ENCODE measurements around the gene NIPAL1. TPM values are rescaled to one million over a fixed set of nuclear protein-coding genes. Genes with fewer than 3 reads are reported as not detected.

NIPAL1 gene
- total and polyA plus RNA-seq, 5 donors from 2014 or later: 0.15 to 0.74 (median 0.62) TPM; not detected in 1

DNA sequence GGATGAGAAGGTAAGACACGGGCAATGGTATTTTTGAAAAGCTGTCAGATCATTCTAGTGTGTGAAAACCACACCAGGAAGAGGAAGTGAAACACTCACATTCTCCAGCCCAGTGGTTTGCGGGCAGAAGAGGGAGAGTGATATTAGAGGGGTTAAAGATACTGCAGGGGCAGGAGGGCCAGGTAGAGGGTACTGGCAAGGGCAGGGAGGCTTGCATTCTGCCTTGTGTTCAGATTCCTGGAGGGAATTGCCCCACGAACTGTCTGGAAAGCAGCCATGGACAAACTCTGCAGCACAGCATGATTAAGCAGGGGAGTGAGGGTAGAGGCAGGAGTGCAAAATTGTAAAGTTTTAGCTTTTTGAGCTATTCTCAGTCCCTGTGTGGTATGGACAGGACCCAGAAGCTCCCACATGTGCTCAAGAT is 30.9 kb downstream of the NIPAL1 start:
- H3K27ac ChIP-seq (ENCODE audit: insufficient read depth, low read length, poor library complexity, severe bottlenecking): no peak overlapping the region
- H3K4me3 ChIP-seq (ENCODE audit: low read depth, low read length): no peak overlapping the region
- peak in 2 of 3 donors; percentile 31 to 68 for DNase-seq
- H3K9me3 ChIP-seq (ENCODE audit: control insufficient read depth in 2 of 2, low read length in 2 of 2): no peaks in the 10 kb centered on the region
- H3K27ac Mint-ChIP-seq: peak overlapping the region in 1 of 3 donors; percentile 34
- ATAC-seq (ENCODE audit: low read depth in 2 of 2): peak; percentile 82 to 84
- peak overlapping the region in 3 of 4 donors; percentile 2 to 79 (median 58) for H3K4me3 Mint-ChIP-seq
- peaks cover 0 to 2% (median 0%) of the 10 kb centered on the region in 7 donors for H3K9me3 Mint-ChIP-seq
- H3K36me3 Mint-ChIP-seq: no peaks in the 10 kb centered on the region
- peaks cover 55% of the 10 kb centered on the region for H3K27me3 Mint-ChIP-seq
- peaks cover 19% of the 10 kb centered on the region for H3K4me1 ChIP-seq (ENCODE audit: control insufficient read depth, insufficient read depth, low read length, poor library complexity, severe bottlenecking)
- peaks cover 20% of the 10 kb centered on the region for H3K27me3 ChIP-seq (ENCODE audit: control insufficient read depth, insufficient read depth, low read length)
- H3K36me3 ChIP-seq (ENCODE audit: control insufficient read depth, insufficient read depth, low read length): no peaks in the 10 kb centered on the region
- peaks cover 0 to 44% (median 27%) of the 10 kb centered on the region in 4 donors for H3K4me1 Mint-ChIP-seq

DNA sequence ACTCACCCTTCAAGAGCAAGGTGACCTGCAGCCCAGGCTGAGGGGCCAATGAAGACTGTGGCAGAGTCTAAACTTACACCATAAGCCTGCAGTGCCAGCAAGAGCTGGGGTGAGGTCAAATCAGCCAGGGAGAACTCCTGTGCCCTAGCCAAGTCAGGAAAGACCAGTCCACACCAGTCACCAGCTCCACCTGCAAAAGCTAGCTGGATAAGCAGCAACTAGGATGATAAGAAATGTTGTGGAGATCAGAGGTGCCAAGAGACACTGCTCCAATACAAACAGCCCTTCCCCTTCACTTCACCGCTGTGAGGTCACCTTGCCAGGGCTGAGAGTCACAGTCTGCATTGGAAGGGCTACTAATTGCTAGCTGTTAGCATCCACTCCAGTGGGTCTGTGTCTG is 31.3 kb downstream of the NIPAL1 start:
- no peaks in the 10 kb centered on the region for H3K9me3 ChIP-seq (ENCODE audit: control insufficient read depth in 2 of 2, low read length in 2 of 2)
- DNase-seq (no peak), ATAC-seq (ENCODE audit: low read depth in 2 of 2) (no peak)
- Mint-ChIP-seq H3K27ac (peak overlapping the region in 1 of 3 donors; percentile 34), H3K27me3 (peaks cover 51% of the 10 kb centered on the region), H3K4me3 (peak overlapping the region in 1 of 4 donors; percentile 79), H3K9me3 (peaks cover 0 to 2% (median 0%) of the 10 kb centered on the region in 7 donors), H3K36me3 (no peaks in the 10 kb centered on the region), H3K4me1 (peaks cover 0 to 39% (median 25%) of the 10 kb centered on the region in 4 donors)
- peaks cover 19% of the 10 kb centered on the region for H3K4me1 ChIP-seq (ENCODE audit: control insufficient read depth, insufficient read depth, low read length, poor library complexity, severe bottlenecking)
- no peak overlapping the region for H3K4me3 ChIP-seq (ENCODE audit: low read depth, low read length)
- H3K36me3 ChIP-seq (ENCODE audit: control insufficient read depth, insufficient read depth, low read length): no peaks in the 10 kb centered on the region
- no peak overlapping the region for H3K27ac ChIP-seq (ENCODE audit: insufficient read depth, low read length, poor library complexity, severe bottlenecking)
- peaks cover 20% of the 10 kb centered on the region for H3K27me3 ChIP-seq (ENCODE audit: control insufficient read depth, insufficient read depth, low read length)

DNA sequence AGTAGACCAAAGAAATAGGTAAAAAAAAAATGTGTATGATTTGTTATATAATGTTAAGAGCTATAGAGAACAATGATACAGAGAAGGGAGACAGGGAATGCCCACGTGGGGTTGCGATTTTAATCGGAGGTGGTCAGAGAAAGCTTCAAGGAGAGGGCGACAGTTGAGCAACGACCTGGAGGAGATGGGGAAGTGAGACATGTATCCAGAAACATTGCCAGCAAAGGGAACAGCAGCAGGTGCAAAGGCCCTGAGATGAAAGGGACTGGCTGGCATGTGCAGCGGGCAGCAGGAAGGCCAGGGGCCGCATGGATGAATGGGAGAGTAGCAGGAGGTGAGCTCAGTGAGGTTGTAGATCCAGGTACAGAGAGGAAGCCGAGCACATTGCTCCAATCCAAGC is 32.9 kb downstream of the NIPAL1 start:
- peaks cover 15% of the 10 kb centered on the region for H3K27me3 ChIP-seq (ENCODE audit: control insufficient read depth, insufficient read depth, low read length)
- Mint-ChIP-seq H3K36me3 (no peaks in the 10 kb centered on the region), H3K4me1 (peaks cover 0 to 32% (median 22%) of the 10 kb centered on the region in 4 donors), H3K27ac (no peak overlapping the region), H3K9me3 (peaks cover 0 to 2% (median 0%) of the 10 kb centered on the region in 7 donors), H3K27me3 (peaks cover 36% of the 10 kb centered on the region), H3K4me3 (no peak overlapping the region)
- no peaks in the 10 kb centered on the region for H3K36me3 ChIP-seq (ENCODE audit: control insufficient read depth, insufficient read depth, low read length)
- H3K4me3 ChIP-seq (ENCODE audit: low read depth, low read length): no peak overlapping the region
- ATAC-seq (ENCODE audit: low read depth in 2 of 2): no peak
- peaks cover 16% of the 10 kb centered on the region for H3K4me1 ChIP-seq (ENCODE audit: control insufficient read depth, insufficient read depth, low read length, poor library complexity, severe bottlenecking)
- H3K9me3 ChIP-seq (ENCODE audit: control insufficient read depth in 2 of 2, low read length in 2 of 2): no peaks in the 10 kb centered on the region
- H3K27ac ChIP-seq (ENCODE audit: insufficient read depth, low read length, poor library complexity, severe bottlenecking): no peak overlapping the region
- no peak for DNase-seq

DNA sequence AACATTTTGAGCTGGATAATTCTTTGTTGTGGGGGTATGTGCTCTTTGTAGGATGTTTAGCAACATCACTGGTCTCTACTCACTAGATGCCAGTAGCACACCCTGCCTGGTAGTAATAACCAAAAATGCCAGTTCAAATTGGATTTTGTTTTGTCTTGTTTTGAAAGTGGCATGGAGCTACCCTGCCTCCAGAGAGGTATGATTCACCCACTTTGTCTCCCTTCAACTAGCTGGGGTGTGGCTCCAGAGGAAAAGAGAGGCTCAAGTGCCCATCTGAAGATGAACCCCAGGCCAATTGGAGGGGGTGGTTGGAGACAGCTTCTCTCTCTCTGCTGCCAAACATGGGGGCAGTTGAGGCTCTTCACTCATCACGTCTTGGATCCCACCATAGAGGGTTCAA is 34.5 kb downstream of the NIPAL1 start:
- no peak overlapping the region for H3K27ac Mint-ChIP-seq
- H3K4me1 Mint-ChIP-seq: peaks cover 0 to 24% (median 14%) of the 10 kb centered on the region in 4 donors
- no peak for ATAC-seq (ENCODE audit: low read depth in 2 of 2)

DNA sequence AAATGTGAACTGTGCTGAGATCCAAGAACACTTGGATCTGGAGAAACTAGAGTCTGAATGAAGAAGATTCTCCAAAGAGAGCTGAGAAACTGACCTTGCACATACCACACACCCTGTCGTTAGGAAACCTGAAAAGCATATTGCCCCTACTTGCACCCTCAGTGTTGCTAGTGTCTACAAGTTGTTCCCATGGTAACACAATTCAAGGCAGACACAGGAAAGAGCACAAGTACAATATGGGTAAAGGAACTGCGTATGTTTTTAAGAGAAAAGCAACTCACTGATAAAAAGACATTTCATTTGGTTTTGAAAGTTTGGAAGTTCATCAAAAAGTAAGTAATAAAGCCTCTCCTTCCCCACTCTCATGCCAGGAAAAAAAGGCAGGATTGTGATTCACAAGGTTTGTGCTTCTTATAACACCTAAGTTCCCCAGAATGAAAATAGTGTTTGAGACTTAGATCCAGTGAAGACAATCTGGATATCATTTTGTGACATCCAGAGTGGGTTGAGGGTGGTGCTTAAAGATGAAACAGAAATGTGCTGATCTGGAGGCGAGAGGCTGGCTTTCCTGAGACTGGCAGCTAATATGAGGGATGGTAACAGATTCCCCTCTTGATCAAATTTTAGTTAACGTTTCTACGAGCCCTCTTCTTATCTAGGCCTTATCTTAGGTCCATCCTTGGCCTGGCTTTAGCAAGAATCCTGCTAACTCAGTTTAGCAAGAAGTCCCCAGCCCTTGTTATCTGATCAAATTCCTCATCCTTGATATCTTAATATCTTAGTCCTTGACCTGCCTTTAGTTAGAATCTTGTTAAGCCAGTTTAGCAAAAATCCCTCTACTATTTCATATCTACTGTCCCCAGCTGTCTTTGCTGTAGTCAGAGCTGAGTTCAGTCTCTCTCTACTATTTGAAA is 42.3 kb downstream of the NIPAL1 start:
- Mint-ChIP-seq H3K4me3 (no peak overlapping the region), H3K4me1 (peaks cover 0 to 4% (median 3%) of the 10 kb centered on the region in 4 donors), H3K36me3 (no peaks in the 10 kb centered on the region), H3K27me3 (no peaks in the 10 kb centered on the region), H3K9me3 (peaks cover 0 to 15% (median 5%) of the 10 kb centered on the region in 7 donors), H3K27ac (no peak overlapping the region)
- H3K9me3 ChIP-seq (ENCODE audit: control insufficient read depth in 2 of 2, low read length in 2 of 2): no peaks in the 10 kb centered on the region
- H3K4me1 ChIP-seq (ENCODE audit: control insufficient read depth, insufficient read depth, low read length, poor library complexity, severe bottlenecking): no peaks in the 10 kb centered on the region
- no peak overlapping the region for H3K27ac ChIP-seq (ENCODE audit: insufficient read depth, low read length, poor library complexity, severe bottlenecking)
- no peak for DNase-seq
- no peaks in the 10 kb centered on the region for H3K36me3 ChIP-seq (ENCODE audit: control insufficient read depth, insufficient read depth, low read length)
- no peak for ATAC-seq (ENCODE audit: low read depth in 2 of 2)
- H3K4me3 ChIP-seq (ENCODE audit: low read depth, low read length): no peak overlapping the region
- H3K27me3 ChIP-seq (ENCODE audit: control insufficient read depth, insufficient read depth, low read length): no peaks in the 10 kb centered on the region

More for the DNA sequence above, 34.5 kb downstream of the NIPAL1 start:
- H3K27ac ChIP-seq (ENCODE audit: insufficient read depth, low read length, poor library complexity, severe bottlenecking): no peak overlapping the region
- Mint-ChIP-seq H3K4me3 (no peak overlapping the region), H3K9me3 (peaks cover 0 to 2% (median 0%) of the 10 kb centered on the region in 7 donors), H3K27me3 (peaks cover 25% of the 10 kb centered on the region), H3K36me3 (no peaks in the 10 kb centered on the region)
- peaks cover 16% of the 10 kb centered on the region for H3K4me1 ChIP-seq (ENCODE audit: control insufficient read depth, insufficient read depth, low read length, poor library complexity, severe bottlenecking)
- H3K4me3 ChIP-seq (ENCODE audit: low read depth, low read length): no peak overlapping the region
- H3K36me3 ChIP-seq (ENCODE audit: control insufficient read depth, insufficient read depth, low read length): no peaks in the 10 kb centered on the region
- no peak for DNase-seq
- peaks cover 7% of the 10 kb centered on the region for H3K27me3 ChIP-seq (ENCODE audit: control insufficient read depth, insufficient read depth, low read length)
- no peaks in the 10 kb centered on the region for H3K9me3 ChIP-seq (ENCODE audit: control insufficient read depth in 2 of 2, low read length in 2 of 2)

DNA sequence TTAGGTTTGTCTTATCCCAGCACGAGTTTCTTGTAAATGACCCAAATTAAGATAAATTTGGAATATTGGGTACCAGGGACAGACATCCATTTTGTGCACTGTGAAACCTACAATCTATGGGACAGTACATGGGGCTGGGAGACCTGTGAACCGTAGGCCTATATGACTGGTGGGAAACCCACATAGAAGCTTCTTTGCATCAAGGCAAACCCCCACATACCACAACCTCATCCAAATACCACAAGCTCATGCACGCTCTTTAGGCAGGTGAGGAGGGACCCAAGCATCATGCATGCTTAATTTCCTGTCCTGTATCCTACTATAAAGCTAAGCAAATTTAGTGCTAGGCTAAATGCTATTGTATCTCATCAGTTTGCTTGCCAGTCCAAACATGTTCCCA is 47.8 kb downstream of the NIPAL1 start:
- H3K36me3 ChIP-seq (ENCODE audit: control insufficient read depth, insufficient read depth, low read length): peaks cover 34% of the 10 kb centered on the region
- no peak overlapping the region for H3K27ac Mint-ChIP-seq
- no peak for ATAC-seq (ENCODE audit: low read depth in 2 of 2)

DNA sequence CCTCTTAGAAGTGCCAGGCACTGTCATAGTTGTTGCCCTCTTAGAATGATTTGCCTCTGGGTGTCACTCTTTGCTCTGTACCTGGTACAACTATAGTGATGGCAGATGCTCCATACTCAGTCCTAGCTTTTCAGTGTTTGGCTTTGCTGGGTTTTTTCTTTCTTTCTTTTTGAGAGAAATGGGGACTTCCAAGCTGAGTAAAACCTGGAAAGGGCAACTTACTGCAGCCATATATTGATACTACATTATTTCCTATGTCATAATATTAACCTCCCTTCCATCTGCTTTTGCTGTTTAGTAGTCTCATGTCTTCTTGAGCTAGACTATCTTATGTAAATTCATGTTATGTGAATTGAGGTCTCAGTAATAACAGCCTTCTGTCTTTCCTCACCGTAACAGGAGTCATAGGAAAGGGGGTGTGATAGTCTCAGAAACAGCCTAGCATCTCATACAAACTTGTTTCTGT is 49.0 kb downstream of the NIPAL1 start:
- Histone ChIP-seq H3K27me3 (ENCODE audit: control insufficient read depth, insufficient read depth, low read length) (no peaks in the 10 kb centered on the region), H3K36me3 (ENCODE audit: control insufficient read depth, insufficient read depth, low read length) (peaks cover 42% of the 10 kb centered on the region), H3K4me3 (ENCODE audit: low read depth, low read length) (no peak overlapping the region), H3K4me1 (ENCODE audit: control insufficient read depth, insufficient read depth, low read length, poor library complexity, severe bottlenecking) (no peaks in the 10 kb centered on the region), H3K27ac (ENCODE audit: insufficient read depth, low read length, poor library complexity, severe bottlenecking) (no peak overlapping the region), H3K9me3 (ENCODE audit: control insufficient read depth in 2 of 2, low read length in 2 of 2) (no peaks in the 10 kb centered on the region)
- Mint-ChIP-seq H3K27ac (no peak overlapping the region), H3K4me1 (peaks cover 0 to 6% (median 4%) of the 10 kb centered on the region in 4 donors), H3K36me3 (peaks cover 28% of the 10 kb centered on the region), H3K27me3 (no peaks in the 10 kb centered on the region), H3K9me3 (peaks cover 0 to 8% (median 2%) of the 10 kb centered on the region in 7 donors), H3K4me3 (no peak overlapping the region)
- no peak for ATAC-seq (ENCODE audit: low read depth in 2 of 2)
- no peak for DNase-seq

More for the DNA sequence above, 47.8 kb downstream of the NIPAL1 start:
- peaks cover 0 to 7% (median 4%) of the 10 kb centered on the region in 4 donors for H3K4me1 Mint-ChIP-seq
- no peaks in the 10 kb centered on the region for H3K27me3 Mint-ChIP-seq
- H3K4me3 Mint-ChIP-seq: no peak overlapping the region
- DNase-seq: no peak
- no peaks in the 10 kb centered on the region for H3K9me3 ChIP-seq (ENCODE audit: control insufficient read depth in 2 of 2, low read length in 2 of 2)
- H3K27me3 ChIP-seq (ENCODE audit: control insufficient read depth, insufficient read depth, low read length): no peaks in the 10 kb centered on the region
- H3K9me3 Mint-ChIP-seq: peaks cover 0 to 14% (median 7%) of the 10 kb centered on the region in 7 donors
- no peak overlapping the region for H3K4me3 ChIP-seq (ENCODE audit: low read depth, low read length)
- H3K27ac ChIP-seq (ENCODE audit: insufficient read depth, low read length, poor library complexity, severe bottlenecking): no peak overlapping the region
- peaks cover 22% of the 10 kb centered on the region for H3K36me3 Mint-ChIP-seq
- no peaks in the 10 kb centered on the region for H3K4me1 ChIP-seq (ENCODE audit: control insufficient read depth, insufficient read depth, low read length, poor library complexity, severe bottlenecking)

Measured in CD4-positive, CD25-positive, alpha-beta regulatory T cell (primary cell).